HTERT RPE-1 (cell line): ENCODE data around the gene SMIM3.
"Not testable (repeated sequence)": the region's sequence is repeated elsewhere in the genome, so short reads cannot be mapped to it uniquely, and the experiment has no call there.

Source experiments
- in situ Hi-C: fragments of 300-500 bp; cut with MboI; formaldehyde crosslinking; loops from 4 replicates; pipeline ENCODE4 v1.14.3; 2020; ENCODE audit warnings: low sequenced_read_pairs

The SMIM3 gene, protein sequence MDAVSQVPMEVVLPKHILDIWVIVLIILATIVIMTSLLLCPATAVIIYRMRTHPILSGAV

DNA sequence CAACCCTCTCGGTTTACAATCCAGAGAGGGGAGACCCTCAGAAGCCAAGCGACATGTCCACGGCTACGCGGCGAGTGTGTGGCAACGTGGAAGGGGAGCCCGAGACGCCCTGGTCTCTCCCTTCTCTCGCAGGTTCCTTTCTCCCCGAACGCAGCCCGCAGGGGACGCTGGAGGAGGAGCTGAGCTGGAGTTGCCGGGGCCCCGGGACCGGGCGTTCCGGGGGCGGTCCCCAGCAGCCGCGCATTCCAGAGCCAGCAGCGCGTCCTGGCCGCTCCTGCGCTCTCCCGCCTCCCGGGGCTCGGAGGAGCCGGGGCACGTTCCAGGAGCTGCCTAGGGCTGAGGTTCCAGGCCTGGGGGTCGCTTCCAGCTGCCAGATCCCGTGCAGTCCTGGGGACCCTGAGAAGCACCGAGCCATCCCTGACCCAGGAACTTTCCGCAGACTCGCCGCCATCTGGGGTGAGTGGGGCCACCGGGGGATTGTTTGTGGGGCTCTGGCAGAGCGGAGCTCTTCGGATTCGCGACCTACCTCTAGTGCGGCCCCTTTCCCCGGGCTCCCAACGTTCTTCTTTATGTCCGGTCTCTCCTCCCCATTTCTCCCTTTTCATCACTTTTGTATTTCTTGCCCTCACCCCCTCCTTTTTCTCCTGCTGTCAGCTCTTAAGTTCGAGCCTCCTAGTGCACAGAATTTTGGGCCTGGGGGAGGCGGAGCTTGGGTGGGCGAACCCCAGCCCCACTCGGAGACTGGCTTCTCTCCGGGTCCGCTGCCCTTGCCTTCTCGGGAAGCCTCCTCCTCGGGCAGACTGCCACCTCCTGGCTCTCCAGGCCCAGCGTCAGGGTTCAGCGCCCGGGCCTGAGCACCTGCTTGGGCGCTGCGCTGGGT is at the start of gene SMIM3:
TSS of gene SMIM3 (plus strand) at position 241 of the 880 bp plus-strand sequence. CDS start 16,684 bp downstream, outside the sequence.
- in situ Hi-C loops, result no loop called here

DNA sequence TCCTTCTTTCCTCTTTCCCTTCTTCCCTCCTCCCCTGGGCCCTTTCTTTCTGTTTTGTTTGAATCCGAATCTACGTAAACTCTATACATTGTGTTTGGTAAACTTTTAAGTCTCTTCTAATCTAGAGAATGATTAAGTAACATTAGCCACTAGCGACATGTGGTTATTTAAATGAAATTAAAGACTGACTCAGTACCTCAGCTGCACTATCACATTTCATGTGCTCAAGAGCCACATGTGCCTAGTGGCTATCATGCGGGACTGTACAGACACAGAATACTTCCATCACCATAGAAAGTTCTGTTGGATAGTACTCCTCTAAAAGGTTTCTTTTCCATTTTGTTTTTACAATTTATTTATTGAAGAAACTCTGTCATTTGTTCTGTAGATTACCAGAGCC is 48.7 kb upstream of the SMIM3 start:
- in situ Hi-C loops, result no loop called here

DNA sequence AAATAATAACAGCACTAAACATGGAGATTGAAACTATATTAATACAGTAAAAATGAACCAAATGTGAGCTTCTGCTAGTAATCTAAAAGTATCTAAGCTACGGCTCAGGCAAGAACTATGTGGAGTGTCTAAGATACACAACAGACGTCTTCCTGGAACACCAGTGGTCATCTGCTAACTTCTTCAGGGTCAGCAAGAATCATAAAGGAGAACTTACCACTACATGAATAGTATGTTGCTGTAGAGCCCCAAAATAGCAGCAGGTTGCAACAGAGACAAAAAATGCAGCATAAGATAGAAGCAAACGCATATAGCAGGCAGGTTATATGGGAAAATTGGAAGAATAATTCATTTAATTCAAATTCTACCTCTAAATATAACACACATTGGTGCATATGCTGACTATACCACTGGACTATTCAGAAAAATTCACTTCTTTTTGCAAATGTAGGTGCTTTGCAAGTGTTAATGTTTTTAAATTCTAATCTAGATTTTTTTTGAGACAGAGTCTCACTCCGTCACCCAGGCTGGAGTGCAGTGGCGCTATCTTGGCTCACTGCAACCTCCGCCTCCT is 46.8 kb upstream of the SMIM3 start:
- in situ Hi-C loops, result no loop called here

DNA sequence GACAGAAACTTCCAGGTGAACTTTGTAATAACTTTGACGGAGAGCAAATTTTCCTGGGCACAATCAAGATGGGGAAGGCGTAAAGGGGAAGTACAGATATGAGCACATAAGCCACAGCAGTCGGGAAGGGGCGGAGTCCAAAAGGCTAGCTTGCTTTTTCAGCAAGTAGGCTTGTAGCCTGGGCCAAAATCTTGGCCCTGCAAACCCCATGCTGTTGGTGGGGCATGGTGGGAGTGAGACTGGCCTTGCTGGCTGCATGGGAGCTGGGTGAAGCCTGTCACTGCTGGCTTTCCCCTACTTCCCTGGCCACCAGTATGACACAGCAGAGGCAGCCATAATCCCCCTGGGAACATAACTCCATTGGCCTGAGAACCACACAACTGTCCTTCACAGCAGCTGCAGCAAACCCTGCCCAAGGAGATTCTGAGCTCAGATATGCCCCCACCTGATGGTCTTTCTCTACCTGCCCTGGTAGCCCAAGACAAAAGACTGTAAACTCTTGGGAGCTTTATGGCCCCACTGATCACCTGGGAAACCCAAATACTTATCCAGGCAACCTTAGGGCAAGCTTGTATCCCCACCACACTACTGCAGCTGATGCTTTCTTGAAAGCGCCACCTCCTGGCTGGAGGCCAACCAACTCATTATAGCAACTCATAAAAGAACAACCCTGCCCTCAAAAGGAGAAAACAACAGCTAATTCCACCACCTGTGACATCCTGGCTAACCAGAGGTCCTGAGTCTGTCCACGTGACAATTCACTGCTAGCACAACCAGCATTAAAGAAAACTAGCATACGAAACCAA is 43.8 kb upstream of the SMIM3 start:
- in situ Hi-C loops, result no loop called here

DNA sequence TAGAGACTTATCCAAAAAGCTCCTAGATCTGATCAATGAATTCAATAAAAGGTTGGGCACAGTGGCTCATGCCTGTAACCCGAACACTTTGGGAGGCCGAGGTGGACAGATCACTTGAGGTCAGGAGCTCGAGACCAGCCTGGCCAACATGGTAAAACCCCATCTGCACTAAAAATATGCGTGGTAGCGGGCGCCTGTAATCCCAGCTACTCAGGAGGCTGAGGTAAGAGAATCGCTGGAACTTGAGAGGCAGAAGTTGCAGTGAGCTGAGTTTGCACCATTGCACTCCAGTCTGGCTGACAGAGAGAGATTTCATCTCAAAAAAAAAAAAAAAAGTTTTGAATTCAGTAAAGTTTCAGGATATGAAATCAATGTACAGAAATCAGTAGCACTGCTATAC is 39.7 kb upstream of the SMIM3 start:
- in situ Hi-C loops, result no loop called here

DNA sequence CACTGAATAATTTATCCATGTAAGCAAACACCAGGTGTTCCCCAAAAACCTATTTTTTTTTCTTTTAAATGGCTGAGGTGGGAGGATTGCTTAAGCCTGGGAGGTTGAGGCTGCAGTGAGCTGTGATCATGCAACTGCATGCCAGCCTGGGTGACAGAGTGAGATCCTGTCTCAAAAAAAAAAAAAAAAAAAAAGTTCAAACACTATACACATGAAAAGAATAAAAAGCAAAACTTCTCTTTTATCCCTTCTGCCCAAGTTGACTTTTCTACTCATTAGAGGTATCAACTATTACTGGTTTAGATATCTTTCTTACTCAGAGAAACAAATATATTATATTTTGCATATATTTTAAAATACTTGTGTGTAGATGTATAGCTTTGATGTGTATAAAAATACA is 37.6 kb upstream of the SMIM3 start:
- in situ Hi-C loops, result no loop called here

DNA sequence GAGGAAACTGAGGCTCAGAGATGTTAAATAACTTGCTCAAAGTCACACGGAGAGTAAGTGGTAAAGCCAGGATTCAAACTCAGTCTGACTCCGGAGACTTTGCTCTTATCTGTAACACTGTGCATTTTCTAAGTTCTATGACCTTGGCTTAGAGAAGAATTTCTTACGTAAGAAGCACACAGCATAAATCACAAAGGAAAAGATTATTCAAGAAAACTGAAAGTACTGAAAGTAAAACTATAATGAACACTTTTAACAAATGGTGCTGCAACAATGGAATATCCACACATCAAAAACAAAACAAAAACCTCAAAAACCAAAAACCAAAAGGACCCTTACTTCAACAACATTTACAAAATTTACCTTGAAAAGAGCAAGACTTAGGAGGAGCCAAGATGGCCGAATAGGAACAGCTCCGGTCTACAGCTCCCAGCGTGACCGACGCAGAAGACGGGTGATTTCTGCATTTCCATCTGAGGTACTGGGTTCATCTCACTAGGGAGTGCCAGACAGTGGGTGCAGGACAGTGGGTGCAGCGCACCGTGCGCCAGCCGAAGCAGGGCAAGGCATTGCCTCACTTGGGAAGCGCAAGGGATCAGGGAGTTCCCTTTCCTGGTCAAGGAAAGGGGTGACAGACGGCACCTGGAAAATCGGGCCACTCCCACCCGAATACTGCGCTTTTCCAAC is 36.0 kb upstream of the SMIM3 start:
- in situ Hi-C loops, result not testable (repeated sequence)

DNA sequence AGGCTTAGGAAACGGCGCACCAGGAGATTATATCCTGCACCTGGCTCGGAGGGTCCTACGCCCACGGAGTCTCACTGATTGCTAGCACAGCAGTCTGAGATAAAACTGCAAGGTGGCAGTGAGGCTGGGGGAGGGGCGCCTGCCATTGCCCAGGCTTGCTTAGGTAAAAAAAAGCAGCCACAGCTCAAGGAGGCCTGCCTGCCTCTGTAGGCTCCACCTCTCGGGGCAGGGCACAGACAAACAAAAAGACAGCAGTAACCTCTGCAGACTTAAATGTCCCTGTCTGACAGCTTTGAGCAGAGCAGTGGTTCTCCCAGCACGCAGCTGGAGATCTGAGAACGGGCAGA is 35.4 kb upstream of the SMIM3 start:
- in situ Hi-C loops, result not testable (repeated sequence)

DNA sequence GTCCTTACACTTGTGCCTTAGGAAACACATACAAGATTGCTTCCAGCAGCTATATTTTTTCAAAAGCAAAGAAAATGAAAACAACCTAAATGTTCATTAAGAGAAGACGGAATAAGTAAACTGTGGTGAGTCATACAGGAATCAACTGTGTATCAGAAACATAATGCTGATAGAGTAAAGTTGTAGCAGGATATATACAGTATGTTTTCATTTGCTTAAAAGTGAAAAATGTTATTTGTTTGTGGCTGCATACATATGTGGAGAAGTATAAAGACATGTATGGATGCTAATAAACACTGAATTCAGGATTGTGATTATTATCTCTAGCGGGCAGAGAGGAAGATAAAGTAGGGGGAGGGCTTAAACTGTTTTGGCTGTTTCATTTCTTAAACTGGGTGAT is 28.1 kb upstream of the SMIM3 start:
- in situ Hi-C loops, result no loop called here

DNA sequence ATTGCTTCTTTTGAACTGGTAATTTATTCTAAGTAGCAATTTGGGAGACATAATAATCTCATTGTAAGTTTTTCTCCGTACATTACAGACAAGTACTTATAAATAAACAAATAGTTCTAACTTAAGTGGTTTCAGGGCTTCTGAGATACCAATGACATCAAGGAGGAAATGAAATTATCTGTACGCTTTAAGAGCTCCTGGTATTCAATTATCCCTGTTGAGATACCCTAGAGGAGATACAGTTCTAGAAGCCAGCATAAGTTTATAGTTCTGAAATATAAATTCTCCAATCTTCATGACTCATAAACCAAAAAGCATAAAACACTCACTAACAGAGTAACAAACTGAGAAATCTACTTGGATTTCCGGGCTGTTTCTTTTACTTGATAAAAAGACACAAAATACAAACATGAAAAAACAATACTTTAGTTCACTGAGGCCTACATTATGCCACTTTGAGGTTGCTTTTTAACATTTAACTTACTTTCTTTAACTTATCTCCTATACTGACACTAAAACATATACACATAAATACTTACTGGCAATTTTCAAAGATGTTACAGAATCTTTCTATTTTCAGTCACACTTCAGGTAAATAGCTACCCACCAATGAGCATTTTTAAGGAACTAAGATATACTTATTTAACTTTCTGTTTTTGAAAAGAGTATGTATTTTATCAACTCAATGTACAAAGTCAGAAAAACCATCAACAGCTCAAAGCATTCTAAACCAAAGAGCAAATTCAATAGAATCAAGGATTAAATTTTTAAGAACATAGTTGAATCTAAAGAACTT is 27.3 kb upstream of the SMIM3 start:
- in situ Hi-C loops, result no loop called here

DNA sequence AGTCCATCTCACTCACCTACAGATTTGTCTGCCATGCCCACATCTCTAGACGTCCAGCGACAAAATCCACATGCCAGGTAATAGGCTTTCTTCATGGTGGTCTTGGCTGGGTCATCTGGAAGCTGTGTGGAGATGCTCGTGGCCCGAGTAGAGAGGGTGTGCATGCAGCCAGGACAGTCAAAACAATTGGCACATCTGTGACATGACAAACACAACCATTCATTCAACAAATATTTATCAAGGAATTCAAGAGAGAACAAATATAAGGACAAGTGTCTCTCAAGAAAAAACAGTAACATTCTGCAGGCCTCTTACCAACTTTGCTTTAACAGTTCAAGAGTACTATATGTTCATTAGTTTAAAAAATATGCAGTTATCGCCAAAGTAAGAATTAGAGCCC is 25.1 kb upstream of the SMIM3 start:
- in situ Hi-C loops, result no loop called here

DNA sequence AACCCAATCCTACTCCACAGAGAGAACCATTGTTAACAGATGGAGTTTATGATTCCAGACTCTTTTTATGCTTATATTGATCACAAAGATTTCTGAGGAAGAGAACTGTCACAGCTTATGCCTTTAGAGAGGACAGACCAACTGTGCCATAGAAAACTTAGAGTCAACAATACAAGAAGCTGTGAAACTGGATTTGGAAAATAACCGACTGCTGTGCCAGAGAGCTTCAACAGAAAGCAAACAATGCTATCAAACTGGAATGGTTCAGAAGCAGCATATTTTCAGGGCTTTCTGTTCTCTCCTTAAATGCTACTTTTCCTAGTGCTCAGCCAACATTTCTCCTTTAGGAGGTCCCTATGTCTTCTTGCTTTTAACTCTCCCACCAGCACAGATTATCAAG is 24.7 kb upstream of the SMIM3 start:
- in situ Hi-C loops, result no loop called here

DNA sequence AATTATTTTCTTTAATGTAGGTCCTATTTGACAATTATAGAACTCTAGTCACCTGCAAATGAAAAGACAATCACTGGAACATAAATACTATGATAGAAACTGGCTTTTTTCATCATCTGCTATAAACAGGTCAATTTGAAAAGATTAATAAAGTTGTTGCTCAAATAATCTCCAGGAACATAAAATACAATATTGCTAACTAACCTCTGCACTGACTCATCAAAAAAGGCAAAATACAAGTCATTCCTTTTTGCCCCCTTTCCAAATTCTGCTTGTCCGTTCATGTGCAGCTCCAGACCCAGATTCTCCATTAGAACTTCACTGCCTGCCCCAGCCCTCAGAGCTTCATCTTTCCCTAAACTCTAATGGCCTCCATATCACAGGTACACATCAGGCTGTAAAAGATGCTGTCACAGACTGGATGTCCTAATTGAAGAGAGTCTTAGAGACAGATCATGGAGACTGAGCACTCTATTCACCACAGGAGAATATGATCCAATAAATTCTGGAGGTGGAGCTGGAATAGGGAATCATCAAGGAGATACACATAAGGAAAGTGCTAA is 21.4 kb upstream of the SMIM3 start:
- in situ Hi-C loops, result no loop called here

DNA sequence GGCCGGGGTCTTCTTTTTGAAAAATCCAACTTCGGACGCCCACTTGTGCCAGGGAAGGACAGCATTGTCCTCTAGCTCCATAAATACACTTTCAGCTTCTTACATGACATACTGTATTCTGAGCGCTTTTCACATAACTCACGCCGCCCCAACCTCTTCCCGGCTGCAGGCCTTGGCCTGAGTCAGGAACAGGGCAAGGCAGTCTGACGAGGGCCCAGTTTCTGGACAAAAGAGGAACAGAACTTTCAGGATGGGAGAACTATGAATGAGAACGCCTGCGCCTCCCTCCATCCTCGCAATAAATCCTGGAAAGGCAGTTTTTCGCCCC is 20.4 kb upstream of the SMIM3 start:
- in situ Hi-C loops, result no loop called here

DNA sequence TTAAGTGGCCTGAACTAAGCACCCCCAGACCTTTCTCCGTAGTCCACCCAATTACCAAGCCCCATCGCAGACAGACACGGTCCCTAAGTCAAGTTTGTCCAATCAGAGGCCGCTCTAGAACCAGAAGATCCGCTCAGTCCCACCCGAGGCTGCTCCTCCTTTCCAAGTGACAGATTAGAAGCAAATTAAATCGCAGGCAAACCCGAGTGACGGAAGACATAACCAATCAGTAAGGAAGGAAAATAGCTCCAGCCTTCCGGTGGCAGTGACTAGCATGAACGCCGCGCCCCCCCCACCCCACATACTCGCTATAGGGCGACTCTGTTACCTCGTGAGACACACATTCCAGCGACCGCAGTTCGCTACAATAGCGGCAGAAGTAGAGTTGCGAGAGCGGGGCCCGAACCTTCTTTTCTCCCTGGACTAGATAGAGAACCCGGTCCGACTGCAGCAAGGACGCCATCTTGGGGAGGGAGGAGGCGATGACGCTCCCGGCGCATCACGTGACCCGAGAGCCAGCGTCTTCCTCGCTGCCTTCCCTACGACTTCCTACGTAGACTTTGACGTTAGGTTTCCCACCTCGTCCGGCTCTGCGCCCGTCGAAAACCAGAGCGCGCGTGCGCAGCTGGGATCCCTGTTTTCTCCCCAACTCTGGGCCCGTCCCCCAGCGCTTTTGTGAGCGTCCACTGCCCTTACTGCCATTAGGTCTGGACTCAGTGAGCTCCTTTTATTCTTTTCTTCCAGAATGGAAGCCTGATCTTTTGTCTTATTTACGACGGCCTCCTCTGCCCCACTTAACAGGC is 19.8 kb upstream of the SMIM3 start, which contains the start of gene DCTN4:
TSS of gene DCTN4 (minus strand) at position 487 of the 803 bp plus-strand sequence. CDS start at position 463, 24 bp downstream.
- in situ Hi-C loops, result no loop called here

DNA sequence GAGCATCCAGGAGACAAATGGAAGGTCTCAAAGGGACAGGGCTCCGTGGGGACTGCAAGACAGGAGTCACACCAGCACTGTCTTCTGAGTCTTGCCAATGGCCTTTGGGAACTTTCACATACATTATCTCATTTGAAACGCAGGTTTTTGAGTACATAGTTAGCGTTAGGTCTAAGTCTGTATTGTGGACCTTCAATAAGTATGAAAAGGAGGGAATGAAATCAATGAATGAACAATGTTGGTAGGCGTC is 19.3 kb upstream of the SMIM3 start:
- in situ Hi-C loops, result no loop called here

DNA sequence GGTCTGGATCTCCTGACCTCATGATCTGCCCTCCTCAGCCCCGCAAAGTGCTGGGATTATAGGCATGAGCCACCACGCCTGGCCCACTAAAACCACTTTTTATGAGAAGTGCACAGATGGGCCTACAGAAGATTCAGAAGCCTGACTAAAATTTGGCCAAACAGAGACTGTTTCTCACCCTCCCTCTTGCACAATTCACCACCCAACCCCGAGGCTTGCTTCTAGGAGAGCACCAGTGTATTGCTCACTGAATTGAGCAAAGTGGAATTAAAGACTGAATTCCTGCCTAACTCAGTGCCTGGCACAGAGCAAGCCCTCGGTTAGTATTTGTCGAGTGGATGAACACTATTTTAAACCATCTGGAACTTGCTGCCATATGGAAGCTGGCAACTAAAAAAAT is 16.3 kb upstream of the SMIM3 start:
- in situ Hi-C loops, result no loop called here

DNA sequence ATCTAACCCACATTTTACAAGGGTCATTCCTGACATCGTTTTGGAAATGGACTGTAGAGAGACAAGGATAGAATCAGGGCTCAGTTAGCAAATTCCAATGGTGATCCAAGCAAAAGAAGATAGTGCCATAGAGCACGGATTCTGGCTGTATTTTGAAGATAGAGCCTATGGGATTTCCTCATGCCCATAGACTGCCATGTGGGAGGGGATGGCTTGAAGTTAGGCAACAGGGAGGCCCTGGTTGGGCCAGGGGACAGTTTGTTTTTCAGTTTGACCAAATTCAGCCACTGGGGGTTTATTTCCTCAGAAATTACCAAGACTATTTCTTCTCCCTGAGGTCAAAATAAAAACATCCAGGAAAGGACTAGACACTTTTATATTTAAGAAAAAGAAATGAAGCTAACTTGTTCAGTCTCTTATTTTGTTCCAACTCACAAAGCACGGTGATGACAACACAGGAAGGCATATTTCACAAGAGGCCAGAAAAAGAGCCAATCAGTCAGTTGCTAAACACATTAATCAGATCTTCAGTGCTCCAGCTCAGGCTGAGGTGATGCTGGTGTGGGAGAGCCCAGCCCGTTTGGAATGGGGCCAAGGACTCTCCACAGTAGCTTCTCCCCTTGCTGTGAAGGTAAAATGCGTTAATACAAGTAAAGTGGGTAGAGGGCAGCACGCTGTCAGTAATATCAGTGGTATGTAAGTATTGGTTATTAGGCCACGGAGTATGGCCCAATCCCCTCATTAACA is 15.4 kb upstream of the SMIM3 start:
- in situ Hi-C loops, result no loop called here

DNA sequence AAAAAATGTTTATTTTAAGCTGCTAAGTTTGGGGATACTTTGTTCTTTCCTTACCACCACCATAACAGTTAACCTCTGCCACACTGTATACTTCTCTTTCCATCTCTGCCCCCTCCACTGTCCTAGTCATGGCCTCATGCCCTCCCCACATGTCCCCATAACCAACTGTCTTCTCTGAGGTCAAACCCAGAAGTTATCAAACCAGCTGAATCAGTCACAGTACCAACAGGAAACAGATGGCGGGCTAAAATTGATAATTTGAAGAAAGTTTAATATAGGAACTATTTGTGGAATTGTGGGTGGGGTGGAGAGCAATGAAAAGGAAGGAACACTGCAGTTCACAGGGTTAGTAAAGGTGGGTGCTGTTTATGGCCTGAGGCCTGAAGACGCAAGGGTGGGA is 14.0 kb upstream of the SMIM3 start:
- in situ Hi-C loops, result no loop called here
